ENCODE measurements around the gene ZDHHC14.

DNA sequence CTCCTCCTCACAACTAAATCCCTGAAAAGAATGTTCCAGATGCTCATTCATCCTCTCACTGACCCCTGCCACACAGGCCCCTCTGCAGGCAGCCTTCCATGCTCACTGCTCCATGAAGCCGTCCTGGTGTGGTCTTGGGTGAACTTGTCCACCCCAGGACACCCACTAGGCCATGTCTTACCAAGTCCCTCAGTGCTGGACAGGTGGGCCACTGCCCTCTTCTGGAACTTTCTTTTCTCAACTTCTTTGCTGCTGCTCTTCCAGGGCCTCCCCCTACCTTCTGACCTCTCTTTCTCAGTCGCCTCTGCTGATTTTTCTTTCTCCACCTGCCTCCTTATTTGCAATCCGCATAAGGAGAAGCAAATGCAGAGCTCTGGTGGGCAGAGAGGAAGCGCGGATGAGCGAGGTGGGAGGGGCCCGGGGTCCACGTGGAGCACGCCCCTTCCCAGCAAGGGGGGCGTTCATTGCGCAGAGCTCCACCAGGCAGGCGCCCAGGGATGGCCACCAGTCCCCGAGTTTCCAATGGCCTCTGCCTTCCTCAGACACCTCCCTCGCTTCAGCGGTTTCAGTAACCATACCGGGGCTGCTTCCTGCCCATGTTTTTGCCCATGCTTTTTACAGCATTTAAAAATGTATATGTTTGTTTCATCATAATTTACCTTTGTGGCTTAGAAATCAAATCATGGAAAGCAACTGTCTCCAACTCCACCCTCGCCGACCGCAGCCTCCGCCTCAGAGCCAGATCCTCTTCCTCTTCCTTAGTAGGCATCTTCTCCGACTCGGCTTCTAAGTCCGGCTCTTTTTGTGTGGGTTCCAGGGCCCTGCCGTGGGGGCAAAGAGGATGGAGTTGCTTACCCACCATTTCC is 129.6 kb downstream of the ZDHHC14 start:
- TF ChIP-seq CTCF (IDR thresholded peaks at IDR 0.05): no peak
- no peak for TF ChIP-seq POLR2A (IDR thresholded peaks at IDR 0.05)
- no peak for TF ChIP-seq POLR2AphosphoS5 (IDR thresholded peaks at IDR 0.05)
